ENCODE measurements around the gene SCOC.

SCOC gene

DNA sequence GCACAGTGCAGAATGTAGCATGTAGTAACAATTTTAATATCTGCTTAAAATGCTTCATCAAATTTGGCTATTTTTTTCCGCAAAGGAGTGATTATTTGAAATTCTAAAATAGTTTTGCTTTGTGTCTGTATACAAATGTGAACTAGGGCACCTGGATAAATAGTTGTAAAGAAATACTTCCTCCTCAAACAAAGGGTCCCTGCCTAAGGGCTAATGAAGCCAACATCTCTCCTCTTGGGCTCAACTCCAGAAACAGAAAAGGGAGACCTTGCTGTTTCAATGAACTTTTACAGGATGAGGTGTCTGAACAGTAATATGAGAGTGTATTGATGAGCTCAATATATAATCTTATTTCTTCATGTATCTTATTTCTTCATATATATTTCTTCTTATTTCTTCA lies 30.8 kb upstream of the SCOC start:
- H3K79me2 ChIP-seq: no peaks in the 10 kb centered on the region
- H3K27me3 ChIP-seq (ENCODE audit: control insufficient read depth, insufficient read depth, low read length): no peaks in the 10 kb centered on the region
- no peak overlapping the region for H2AFZ ChIP-seq
- no peak overlapping the region for H3K4me3 ChIP-seq (ENCODE audit: low read depth, low read length)
- H3K4me2 ChIP-seq (ENCODE audit: low read length): no peak overlapping the region
- no peaks in the 10 kb centered on the region for H3K9me3 ChIP-seq (ENCODE audit: control insufficient read depth, low read length)
- H3K36me3 ChIP-seq (ENCODE audit: control insufficient read depth, insufficient read depth, low read length): no peaks in the 10 kb centered on the region
- no peak overlapping the region for H3K9ac ChIP-seq
- no peaks in the 10 kb centered on the region for H3K4me1 ChIP-seq
- TF ChIP-seq, protein P1, sequence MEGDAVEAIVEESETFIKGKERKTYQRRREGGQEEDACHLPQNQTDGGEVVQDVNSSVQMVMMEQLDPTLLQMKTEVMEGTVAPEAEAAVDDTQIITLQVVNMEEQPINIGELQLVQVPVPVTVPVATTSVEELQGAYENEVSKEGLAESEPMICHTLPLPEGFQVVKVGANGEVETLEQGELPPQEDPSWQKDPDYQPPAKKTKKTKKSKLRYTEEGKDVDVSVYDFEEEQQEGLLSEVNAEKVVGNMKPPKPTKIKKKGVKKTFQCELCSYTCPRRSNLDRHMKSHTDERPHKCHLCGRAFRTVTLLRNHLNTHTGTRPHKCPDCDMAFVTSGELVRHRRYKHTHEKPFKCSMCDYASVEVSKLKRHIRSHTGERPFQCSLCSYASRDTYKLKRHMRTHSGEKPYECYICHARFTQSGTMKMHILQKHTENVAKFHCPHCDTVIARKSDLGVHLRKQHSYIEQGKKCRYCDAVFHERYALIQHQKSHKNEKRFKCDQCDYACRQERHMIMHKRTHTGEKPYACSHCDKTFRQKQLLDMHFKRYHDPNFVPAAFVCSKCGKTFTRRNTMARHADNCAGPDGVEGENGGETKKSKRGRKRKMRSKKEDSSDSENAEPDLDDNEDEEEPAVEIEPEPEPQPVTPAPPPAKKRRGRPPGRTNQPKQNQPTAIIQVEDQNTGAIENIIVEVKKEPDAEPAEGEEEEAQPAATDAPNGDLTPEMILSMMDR (IDR thresholded peaks at IDR 0.05): no peak
- H3K27ac ChIP-seq: no peak overlapping the region

GRCh38 chr4:140343303-140343702 lies 30.1 kb upstream of the SCOC start:
- H3K36me3 ChIP-seq (ENCODE audit: control insufficient read depth, insufficient read depth, low read length): no peaks in the 10 kb centered on the region
- H3K4me3 ChIP-seq (ENCODE audit: low read depth, low read length): peak overlapping the region; percentile 29
- TF ChIP-seq, protein P1 (IDR thresholded peaks at IDR 0.05): no peak
- no peaks in the 10 kb centered on the region for H3K4me1 ChIP-seq
- H2AFZ ChIP-seq: peak overlapping the region; percentile 34
- no peaks in the 10 kb centered on the region for H3K79me2 ChIP-seq
- H3K27me3 ChIP-seq (ENCODE audit: control insufficient read depth, insufficient read depth, low read length): no peaks in the 10 kb centered on the region
- no peak overlapping the region for H3K9ac ChIP-seq
- H3K9me3 ChIP-seq (ENCODE audit: control insufficient read depth, low read length): no peaks in the 10 kb centered on the region
- peak overlapping the region; percentile 62 for H3K4me2 ChIP-seq (ENCODE audit: low read length)
- H3K27ac ChIP-seq: no peak overlapping the region

- Histone ChIP-seq H3K4me3 (ENCODE audit: low read depth, low read length) (no peak overlapping the region), H3K9me3 (ENCODE audit: control insufficient read depth, low read length) (no peaks in the 10 kb centered on the region), H3K27me3 (ENCODE audit: control insufficient read depth, insufficient read depth, low read length) (no peaks in the 10 kb centered on the region), H2AFZ (no peak overlapping the region), H3K4me2 (ENCODE audit: low read length) (no peak overlapping the region), H3K9ac (no peak overlapping the region), H3K36me3 (ENCODE audit: control insufficient read depth, insufficient read depth, low read length) (no peaks in the 10 kb centered on the region), H3K79me2 (no peaks in the 10 kb centered on the region), H3K27ac (no peak overlapping the region), H3K4me1 (no peaks in the 10 kb centered on the region)
- TF ChIP-seq, protein P1 (IDR thresholded peaks at IDR 0.05): no peak
Observed at GRCh38 chr4:140344101-140344500, 29.3 kb upstream of the SCOC start.

GRCh38 chr4:140344621-140345020 lies 28.8 kb upstream of the SCOC start:
- Histone ChIP-seq H3K27me3 (ENCODE audit: control insufficient read depth, insufficient read depth, low read length) (no peaks in the 10 kb centered on the region), H3K9me3 (ENCODE audit: control insufficient read depth, low read length) (no peaks in the 10 kb centered on the region), H3K9ac (no peak overlapping the region), H3K36me3 (ENCODE audit: control insufficient read depth, insufficient read depth, low read length) (no peaks in the 10 kb centered on the region), H3K4me2 (ENCODE audit: low read length) (no peak overlapping the region), H3K27ac (no peak overlapping the region), H2AFZ (no peak overlapping the region), H3K79me2 (no peaks in the 10 kb centered on the region), H3K4me3 (ENCODE audit: low read depth, low read length) (no peak overlapping the region), H3K4me1 (no peaks in the 10 kb centered on the region)
- TF ChIP-seq, protein P1 (IDR thresholded peaks at IDR 0.05): no peak

DNA sequence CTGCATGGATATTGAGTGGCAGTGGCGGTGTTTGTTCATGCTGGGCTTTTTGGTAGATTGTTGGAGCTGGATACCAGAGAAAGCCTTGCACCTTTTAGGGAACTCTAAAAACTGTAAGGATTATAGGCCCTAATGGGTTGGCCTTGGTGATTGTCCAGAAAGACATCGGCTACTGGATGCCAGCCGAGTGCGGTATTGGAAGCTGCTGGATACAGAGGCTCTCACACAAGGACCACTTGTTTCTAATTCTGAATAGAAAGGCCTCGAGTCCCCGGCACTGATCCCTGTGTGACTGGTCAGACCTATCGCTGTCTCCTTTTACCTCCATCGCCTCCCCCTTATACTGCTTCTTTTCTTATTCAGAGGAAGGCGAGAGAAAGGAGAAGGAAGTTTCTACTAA lies 27.3 kb upstream of the SCOC start:
- TF ChIP-seq, protein P1 (IDR thresholded peaks at IDR 0.05): no peak
- Histone ChIP-seq H3K27ac (no peak overlapping the region), H3K4me3 (ENCODE audit: low read depth, low read length) (no peak overlapping the region)

More for the DNA sequence above, 27.3 kb upstream of the SCOC start:
- Histone ChIP-seq H3K27me3 (ENCODE audit: control insufficient read depth, insufficient read depth, low read length) (no peaks in the 10 kb centered on the region), H3K9me3 (ENCODE audit: control insufficient read depth, low read length) (no peaks in the 10 kb centered on the region), H3K4me1 (no peaks in the 10 kb centered on the region), H2AFZ (no peak overlapping the region), H3K4me2 (ENCODE audit: low read length) (no peak overlapping the region), H3K9ac (no peak overlapping the region), H3K79me2 (no peaks in the 10 kb centered on the region), H3K36me3 (ENCODE audit: control insufficient read depth, insufficient read depth, low read length) (no peaks in the 10 kb centered on the region)

Measured in parathyroid adenoma (tissue), 2 donors.